NCI-H128 (cell line): ENCODE measurements around the gene DNER.

Experiments used
- DNase-seq: peaks from one replicate; lab custom pipeline; 2025; ENCODE audit not compliant: unreplicated experiment; lab: John Stamatoyannopoulos, UW

Gene DNER

GRCh38 chr2:229445019-229445418 lies 269.3 kb downstream of the DNER start:
- DNase-seq: no peak

- DNase-seq: no peak
Observed at GRCh38 chr2:229443546-229444268, 270.6 kb downstream of the DNER start.

- no peak for DNase-seq
Observed at GRCh38 chr2:229443141-229443540, 271.2 kb downstream of the DNER start.

- DNase-seq: no peak
Observed at GRCh38 chr2:229438430-229439159, 275.8 kb downstream of the DNER start.

GRCh38 chr2:229437467-229437866 lies 276.9 kb downstream of the DNER start:
- no peak for DNase-seq

GRCh38 chr2:229434187-229434586 lies 280.2 kb downstream of the DNER start:
- DNase-seq: no peak

- no peak for DNase-seq
Observed at GRCh38 chr2:229433351-229433750, 281.0 kb downstream of the DNER start.

GRCh38 chr2:229431327-229431954 lies 282.9 kb downstream of the DNER start:
- DNase-seq: no peak

- no peak for DNase-seq
Observed at GRCh38 chr2:229429589-229429988, 284.8 kb downstream of the DNER start.

- no peak for DNase-seq
Observed at GRCh38 chr2:229426464-229426863, 287.9 kb downstream of the DNER start.

GRCh38 chr2:229425598-229425997 lies 288.8 kb downstream of the DNER start:
- DNase-seq: no peak

GRCh38 chr2:229422063-229422462 lies 292.3 kb downstream of the DNER start:
- DNase-seq: no peak

GRCh38 chr2:229419158-229419557 lies 295.2 kb downstream of the DNER start:
- no peak for DNase-seq

GRCh38 chr2:229417916-229418315 lies 296.4 kb downstream of the DNER start:
- DNase-seq: peak; percentile 81

GRCh38 chr2:229417176-229417575 lies 297.2 kb downstream of the DNER start:
- DNase-seq: no peak

- DNase-seq: no peak
Observed at GRCh38 chr2:229416116-229416694, 298.1 kb downstream of the DNER start.

GRCh38 chr2:229414631-229415030 lies 299.7 kb downstream of the DNER start:
- DNase-seq: no peak

- DNase-seq: no peak
Observed at GRCh38 chr2:229412686-229413085, 301.7 kb downstream of the DNER start.

- no peak for DNase-seq
Observed at GRCh38 chr2:229410946-229411345, 303.4 kb downstream of the DNER start.

- no peak for DNase-seq
Observed at GRCh38 chr2:229410264-229410663, 304.1 kb downstream of the DNER start.

- no peak for DNase-seq
Observed at GRCh38 chr2:229409751-229410181, 304.6 kb downstream of the DNER start.

GRCh38 chr2:229408962-229409361 lies 305.4 kb downstream of the DNER start:
- DNase-seq: no peak
